HG03196 (cell line): ENCODE results near the gene NPC1.
"Not testable (repeated sequence)": the region's sequence is repeated elsewhere in the genome, so short reads cannot be mapped to it uniquely, and the experiment has no call there.

Experiments
- ATAC-seq: cut with Tn5 transposase; IDR thresholded peaks from one replicate; pipeline ENCODE4 v1.9.1; 2021; ENCODE audit not compliant: unreplicated experiment

The NPC1 gene

DNA sequence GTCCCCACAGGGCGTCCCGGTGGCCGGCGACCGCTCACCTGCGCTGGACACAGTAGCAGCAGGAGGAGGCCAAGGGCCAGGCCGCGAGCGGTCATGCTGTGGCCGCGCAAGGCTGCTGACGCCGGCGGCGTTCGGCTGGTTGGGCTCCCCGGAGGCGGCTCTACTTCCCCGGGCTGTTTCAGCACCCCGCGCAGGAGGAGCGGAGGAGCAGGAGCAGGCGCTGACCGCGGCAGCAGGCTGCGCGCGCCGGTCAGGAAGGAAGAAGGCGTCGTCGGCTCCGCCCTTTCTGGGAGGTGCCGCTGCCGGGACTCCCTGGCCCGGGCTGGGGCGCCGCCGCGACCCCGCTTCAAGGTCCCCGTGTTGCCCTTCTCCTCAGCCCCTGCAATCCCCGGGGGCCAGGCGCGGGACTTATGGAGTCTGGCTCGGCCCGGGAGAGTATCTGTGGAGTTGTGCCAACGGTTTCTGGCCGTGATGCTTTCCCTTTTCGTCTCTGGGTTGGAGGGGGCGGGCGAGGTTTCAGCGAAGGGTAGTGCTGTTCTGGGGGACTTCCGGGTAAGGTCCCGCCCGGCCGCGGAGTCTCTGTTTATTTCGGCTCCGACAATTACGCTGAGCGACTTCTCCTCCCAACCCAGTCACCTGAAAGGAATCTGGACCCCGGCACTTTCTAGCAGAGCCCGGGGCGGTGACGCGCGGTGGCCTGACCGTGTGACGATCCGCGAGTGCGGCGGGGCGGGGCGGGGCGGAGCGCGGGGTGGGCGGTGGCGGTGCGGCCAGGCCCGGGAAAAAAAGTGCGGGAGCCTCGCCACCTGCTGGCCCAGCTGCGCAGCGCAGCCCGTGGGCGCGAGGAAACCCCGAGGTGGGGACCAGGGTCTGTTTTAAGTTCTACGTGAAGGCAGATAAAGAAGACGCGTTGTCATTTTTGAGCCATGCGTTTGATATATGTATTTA is at the start of gene NPC1:
Gene NPC1 (minus strand): TSS at position 258 of the 948 bp plus-strand sequence. CDS start 163 bp downstream, at position 95.
- peak; percentile 86 for ATAC-seq

DNA sequence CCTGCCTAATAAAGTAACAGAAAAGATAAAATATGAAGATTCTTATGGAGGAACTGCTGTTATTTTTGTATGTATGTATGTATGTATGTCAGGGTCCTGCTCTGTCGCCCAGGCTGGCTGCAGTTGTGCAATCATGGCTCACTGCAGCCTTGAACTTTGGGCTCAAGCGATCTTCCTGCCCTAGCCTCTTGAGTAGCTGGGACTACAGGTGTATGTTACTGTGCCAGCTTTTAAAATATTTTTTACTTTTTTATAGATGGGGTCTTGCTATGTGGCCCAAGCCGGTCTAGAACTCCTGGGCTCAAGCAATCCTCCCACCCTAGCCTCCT is 49.7 kb upstream of the NPC1 start:
- no peak for ATAC-seq

DNA sequence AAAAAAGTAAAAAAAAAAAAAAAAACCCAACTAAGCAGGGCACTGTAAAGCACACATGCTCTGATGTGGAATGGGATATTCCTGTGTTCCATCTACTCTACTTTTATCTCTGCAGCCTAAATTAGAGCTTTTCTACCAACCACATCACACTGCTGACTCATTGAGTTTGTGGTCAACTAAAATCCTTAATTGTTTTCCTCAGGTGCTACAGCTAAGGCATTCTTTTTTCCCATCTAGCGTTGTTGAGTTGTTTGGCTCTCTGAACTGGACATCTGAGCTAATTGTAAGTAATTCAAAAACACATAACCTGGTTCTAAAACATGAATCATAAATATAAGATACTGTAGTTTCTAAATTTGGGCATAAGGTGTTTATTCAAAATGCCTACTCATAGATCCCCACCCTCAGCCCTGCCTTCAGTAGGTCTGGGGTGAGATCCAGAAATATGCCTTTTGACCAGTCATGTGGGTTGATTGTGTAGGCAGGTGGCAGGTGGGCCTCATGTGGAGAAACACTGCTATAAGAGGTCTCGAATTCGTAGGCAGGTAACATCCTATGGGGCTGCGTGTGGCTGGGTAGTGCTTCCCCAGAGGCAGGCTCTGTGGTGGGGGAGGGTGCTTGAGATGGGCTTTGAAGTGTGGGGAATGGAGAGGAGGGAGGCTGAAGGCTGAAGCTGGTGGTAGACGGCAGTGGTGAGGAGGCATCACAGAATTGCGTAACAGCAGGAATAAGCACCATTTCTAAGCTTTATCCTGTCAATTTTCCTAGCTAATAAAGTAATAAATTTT is 49.2 kb upstream of the NPC1 start:
- no peak for ATAC-seq

DNA sequence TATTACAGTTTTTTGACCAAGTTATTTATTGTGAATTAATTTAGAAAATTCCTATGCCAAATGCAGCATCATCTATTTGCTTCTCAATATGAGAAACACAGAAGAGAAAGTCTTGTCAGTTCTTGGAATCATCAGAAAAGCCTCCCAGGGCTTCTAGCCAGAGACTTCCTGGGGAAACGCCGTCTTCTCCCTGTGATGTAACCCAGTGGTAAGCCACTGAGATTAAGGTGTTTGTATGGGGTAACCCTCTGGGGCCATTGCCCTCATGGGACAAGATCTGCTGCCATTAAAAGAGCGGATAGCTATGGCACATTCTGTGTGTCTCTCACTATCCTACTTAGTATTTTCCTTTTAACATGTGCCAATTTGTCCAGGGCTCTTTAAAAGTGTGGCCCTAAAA is 48.4 kb upstream of the NPC1 start:
- no peak for ATAC-seq

DNA sequence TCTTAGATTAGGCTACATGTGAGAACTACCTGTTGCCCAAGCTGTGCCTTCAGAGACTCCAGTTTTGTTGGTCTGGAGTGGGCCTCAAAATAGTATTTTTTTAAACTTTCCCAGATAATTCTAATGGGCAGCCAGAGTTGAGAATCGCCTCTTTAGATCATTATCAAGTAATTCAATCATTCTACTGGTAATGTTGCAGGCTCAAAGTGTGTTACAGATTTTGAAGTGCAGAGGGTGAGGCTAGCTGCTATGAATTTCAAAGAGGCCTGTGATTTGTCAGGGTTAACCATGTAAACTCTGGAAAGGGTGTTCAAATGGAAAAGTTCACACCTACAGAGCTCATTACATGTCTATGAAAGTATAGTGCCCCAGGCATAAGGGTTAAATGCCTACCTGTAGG is 46.3 kb upstream of the NPC1 start:
- ATAC-seq: no peak

DNA sequence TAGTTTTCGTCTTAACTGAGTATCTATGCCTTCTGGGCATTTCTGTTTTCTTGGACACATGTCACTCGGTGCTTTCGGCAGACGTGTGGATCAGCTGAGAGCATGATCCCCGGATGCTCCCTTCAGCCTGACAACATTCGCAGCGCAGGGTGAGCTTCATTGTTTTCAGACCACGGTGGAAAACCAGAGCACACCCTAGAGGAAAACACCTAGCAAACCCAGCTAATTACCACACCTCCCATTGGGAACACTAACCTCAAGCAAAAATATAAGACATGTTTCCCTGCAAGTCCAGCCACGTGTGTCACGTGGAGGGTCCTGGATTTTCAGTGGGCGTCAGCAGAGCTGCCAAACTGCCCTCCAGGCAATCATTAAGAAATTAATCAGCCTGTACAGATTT is 45.4 kb upstream of the NPC1 start:
- ATAC-seq: no peak

DNA sequence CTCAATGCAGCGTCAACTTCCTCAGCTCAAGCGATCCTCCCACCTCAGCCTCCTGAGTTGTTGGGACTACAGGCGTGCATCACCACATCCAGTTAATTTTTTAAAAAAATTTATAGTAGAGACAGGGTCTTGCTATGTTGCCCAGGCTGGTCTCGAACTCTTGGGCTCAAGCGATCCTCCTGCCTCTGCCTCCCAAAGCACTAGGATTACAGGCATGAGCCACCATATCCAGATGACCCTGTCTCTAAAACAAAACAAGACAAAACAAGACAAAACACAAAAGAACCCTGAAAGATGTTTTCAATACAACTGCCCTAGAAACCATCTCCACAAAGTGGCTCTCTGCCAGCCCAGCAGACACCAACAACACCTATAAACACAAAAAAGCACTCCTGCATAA is 45.0 kb upstream of the NPC1 start:
- ATAC-seq: no peak

DNA sequence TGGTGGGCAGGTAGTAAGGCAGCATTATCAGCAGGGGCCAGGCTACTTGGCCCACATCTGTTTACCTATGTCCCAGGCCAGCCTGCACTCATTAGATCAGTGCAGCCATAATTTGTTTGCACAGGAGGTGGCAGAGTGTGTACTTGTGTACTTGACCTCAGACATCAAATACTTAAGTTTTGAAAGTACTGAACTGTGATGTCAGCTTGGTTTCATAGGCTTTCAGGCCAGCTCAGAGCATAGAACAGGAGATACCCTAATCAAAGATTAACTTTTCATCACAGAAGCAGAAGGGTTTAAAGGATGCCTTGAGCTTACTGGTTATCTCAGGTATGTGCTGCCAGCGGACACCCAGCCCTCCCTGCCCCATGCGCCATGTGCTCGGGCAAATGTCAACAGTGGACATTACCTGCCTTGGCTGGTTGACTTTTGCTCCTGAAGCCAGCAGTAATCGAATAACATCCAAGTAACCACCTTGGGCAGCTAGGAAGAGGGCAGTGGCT is 43.2 kb upstream of the NPC1 start:
- peak; percentile 71 for ATAC-seq

DNA sequence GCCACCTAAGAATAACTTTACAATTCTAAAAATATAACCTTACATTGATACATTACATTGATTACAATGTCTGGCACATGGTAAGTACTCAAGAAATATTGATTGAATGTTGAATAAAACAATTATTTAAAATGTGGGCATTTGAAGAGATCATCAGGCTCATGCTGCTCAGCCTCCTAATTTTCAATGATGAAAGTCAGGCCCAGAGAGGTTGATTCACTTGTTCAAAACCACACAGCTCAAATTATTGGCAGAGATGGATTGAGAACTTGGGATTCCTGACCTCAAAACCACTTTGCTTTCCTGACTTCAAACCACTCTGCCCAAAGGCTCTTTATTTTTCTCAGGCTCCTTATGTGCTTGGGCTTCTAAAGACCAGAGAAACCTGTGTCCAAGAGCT is 41.7 kb upstream of the NPC1 start:
- ATAC-seq: no peak

DNA sequence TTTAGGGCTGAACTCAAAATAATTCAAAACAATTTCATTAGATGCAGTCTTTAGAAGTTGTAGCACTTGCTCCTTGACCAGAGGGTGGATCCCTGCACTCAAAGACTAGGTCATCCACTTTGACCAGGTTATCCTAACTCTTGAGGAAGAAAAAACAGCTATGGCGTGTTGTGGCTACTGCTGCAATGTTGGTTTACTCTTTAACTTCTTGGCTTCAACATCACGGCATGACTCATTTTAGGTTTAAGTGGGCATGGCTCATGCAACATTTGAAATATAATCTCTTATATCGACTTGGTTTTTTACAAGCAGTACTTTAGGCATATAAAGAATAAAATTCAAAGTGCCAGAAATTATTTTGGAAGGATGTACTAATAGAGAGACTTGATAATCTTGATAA is 41.0 kb upstream of the NPC1 start:
- ATAC-seq: no peak

DNA sequence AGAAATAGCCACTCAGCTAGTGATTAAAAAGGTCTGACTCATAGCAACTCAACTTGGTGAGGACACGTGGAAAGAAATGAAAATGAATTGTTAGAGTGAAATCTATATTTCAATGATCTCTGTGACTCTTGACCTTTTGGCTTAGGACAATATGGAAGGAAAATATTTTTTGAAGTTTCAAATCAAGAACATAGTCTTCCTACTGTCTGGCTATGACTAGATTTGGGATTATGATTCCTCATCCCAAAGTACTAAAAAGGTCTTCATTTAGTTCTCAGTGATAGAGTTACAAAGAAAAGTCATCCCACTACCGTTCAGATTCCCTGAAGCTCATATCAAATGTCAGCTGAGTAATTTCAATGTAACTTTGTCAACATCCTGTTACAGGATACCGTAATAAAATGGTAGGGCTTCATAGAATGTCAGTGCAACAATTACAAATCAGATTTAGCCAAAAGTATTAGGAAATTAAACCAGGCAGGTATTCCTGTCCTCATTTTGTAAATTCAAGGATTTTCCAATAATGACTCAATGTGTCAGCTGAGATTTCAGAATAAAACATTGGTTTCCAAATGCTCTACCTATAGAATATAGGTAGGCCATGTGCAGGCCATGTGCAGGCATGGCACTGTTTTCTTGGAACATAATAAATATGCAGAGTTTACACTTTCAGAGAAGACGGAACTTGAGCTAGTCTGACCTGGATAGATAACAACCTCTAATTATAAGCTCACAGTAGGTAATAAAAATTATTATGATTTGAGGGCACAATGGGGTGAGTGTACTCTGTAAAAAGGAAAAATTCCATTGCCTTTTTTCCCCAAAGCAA is 40.4 kb upstream of the NPC1 start:
- no peak for ATAC-seq

DNA sequence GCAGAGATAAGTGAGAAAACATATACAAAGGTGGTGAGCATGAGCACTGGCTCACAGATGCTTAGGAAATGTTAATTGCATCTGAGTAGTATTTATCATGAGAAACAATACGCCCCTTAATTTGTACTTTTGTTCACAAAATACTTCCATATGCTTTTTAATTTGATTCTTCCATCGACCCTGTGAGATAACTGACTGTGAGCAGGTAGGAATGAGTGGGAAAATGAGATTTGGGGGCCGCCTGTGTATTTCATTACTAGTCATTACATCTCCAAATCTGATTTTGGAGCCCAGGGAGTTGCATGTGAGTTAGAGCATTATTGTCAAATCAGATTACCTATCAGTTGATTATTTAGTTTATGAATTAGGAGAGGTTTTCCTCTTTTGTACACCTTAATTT is 36.7 kb upstream of the NPC1 start:
- no peak for ATAC-seq

DNA sequence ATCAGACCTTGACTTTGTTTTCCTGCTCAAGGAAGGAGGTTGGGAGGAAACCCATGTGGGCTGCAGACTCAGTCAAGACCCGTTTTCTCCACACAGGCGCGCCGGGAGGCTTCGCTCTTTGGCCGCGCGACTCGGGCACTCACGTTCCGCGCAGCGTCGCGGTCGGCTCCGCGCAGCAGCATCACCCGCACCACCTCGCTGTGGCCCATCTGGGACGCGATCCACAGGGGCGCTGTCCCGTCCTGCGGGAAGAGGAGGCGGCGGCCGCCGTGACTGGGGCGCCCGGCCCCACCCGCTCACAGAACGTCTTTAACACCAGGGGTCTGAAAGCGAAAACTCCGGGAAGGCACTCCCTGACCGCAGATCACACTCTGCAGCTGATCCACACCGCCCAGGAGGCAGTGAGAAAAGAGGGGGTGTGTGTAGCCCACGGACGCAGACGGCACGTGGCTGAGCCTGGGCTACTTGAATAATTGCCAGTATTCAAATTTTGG is 33.1 kb upstream of the NPC1 start:
- no peak for ATAC-seq

DNA sequence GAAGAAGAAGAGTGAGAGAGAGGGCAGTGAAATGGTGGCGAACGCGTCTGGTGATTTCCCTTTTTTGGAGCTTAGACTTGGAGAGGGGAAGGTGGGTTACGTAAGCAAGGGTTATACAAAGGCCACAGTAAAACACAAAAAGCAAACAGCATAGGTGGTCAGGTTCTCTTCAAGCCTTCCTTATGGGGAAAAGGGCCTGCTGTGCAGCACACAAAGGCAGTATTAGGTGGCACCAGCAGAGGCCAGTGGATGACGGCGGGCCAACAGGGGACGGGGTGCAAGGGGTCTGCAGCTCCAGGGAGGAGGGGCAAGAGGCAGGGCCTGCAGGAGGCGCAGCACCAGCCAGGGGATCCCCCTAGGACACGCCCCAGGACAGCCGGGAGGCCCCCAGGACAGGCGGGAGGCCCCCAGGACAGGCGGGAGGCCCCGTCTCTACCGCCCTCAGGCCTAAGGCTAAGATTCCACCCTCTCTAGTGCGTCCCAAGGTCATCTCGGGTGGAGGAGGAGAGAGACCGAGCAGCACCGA is 32.6 kb upstream of the NPC1 start:
- no peak for ATAC-seq

DNA sequence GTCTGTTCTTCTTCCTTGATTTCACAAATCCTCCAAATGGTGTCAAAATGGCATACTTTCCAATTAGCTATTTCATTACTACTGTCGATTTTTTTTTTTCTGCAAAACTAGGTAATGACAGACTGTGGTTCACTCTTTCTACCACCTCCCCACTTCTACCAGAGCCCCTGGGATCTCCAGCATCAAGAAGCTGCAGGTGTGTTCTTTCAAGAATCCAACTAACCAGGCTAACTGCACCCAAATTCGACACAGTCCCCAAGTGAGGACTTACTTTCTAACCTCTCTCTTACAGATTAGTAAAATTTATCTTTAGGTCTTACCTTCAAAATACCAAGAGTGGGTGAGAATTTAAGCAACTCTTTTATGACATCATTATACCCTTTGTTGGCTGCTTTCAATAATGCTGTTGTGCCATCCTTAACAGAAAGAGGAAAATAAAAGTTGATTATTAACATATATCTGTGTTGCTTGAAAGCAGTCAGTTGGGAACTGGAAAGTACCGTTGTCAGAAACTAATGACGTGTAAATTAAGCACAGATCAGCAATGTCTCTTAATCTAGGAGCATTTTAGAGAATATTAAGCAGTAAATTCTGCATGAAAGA is 31.2 kb upstream of the NPC1 start:
- ATAC-seq: peak; percentile 51

DNA sequence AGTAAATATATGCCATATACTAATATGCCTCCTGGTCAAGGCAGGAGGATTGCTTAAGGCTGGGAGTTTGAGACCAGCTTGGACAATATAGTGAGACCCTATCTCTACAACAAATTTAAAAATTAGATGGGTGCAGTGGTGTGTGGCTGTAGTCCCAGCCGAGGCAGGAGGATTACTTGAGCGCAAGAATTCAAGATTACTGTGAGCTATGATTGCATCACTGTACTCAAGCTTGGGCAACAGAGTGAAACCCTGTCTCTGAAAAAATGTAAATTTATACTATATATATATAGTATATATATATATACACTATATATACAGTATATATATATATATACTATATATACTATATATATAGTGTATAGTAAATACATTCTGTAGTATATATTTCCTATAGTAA is 30.0 kb upstream of the NPC1 start:
- no peak for ATAC-seq

DNA sequence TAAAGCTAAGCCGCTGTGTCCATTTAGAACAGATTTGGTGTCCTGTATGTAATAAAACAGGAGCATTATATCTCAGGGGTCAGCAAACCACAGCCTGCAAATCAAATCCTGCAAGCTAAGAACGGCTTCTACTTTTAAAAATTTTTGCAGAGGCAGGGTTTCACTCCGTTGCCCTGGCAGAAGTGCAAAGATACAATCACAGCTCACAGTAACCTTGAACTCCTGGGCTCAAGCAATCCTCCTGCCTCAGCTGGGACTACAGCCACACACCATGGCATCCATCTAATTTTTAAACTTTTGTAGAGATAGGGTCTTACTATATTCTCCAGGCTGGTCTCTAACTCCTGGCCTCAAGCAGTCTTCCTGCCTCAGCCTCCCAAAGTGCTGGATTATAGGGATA is 28.6 kb upstream of the NPC1 start:
- ATAC-seq: no peak

DNA sequence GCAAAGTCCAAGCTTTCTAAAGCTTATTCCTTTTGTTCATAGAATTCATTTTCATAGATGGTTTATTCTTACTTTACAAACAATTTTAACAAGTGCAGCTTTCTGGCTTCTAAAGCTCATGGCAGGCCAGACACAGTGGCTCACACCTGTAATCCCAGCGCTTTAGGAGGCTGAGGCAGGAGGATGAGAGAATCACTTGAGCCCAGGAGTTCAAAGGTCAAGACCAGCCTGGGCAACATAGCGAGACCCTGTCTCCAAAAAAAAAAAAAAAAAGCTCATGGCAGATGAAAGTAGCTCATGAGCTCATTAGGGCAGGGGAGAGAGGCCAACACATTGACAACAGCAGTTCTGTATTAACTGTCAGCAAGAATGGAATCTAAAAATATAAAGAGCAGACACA is 28.1 kb upstream of the NPC1 start:
- ATAC-seq: no peak

DNA sequence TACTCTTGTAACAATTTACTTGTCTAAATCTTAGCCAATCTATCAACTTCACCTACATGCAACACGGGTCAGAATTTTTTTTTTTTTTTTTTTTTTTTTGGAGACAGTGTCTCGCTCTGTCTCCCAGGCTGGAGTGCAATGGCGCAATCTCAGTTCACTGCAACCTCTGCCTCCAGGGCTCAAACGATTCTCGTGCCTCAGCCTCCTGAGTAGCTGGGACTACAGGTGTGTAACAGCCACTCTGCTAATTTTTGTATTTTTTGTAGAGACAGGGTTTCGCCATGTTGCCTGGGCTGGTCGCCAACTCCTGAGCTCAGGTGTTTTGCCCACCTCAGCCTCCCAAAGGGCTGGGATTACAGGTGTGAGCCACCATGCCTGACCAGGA is 26.8 kb upstream of the NPC1 start:
- ATAC-seq: not testable (repeated sequence)

DNA sequence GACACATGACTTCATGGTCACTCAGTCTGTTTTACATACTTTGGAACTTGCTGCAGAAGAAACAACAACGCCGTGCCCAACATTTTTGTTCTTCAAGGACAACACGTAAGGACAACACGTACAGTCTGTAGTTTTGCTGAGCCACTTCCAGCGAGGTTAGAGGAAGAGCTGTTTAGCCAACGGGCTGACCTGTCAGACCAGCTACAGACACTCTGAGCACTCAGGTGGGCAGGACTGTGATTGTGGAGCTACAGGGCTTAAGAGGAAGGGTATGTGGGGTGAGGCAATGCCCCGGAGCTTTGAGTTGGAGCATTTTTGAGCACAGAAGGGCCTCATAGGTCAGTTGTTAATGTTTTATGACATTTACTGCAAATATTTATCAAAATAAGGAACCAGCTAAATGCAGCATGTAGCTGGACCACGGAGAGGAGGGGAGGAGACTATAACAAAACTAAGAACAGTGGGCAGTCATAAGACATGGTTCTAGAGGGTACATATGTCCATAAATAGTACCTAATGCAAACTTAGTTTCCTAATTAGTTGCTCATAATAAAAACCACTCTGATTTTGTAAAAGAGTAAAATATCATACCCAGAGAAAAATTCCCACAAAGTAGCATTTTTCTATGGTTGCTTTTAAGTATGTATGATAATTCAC is 26.3 kb upstream of the NPC1 start:
- ATAC-seq: no peak
